Erythroblast (primary cell): ENCODE measurements around the gene ZMIZ1.

Experiments used
- DNase-seq, 2 experiments: peaks; one replicate each; lab custom pipeline; 2025; lab: John Stamatoyannopoulos, UW
- GATA1 ChIP-seq: IDR thresholded peaks from 2 replicates; pipeline ENCODE4 v1.6.1; 2011; ENCODE audit warnings: low read depth, mild to moderate bottlenecking, control low read depth, low read length, moderate library complexity
- POLR2A ChIP-seq: IDR thresholded peaks from 2 replicates; pipeline ENCODE4 v1.6.1; 2011; ENCODE audit warnings: mild to moderate bottlenecking, low read length

ZMIZ1 gene

DNA sequence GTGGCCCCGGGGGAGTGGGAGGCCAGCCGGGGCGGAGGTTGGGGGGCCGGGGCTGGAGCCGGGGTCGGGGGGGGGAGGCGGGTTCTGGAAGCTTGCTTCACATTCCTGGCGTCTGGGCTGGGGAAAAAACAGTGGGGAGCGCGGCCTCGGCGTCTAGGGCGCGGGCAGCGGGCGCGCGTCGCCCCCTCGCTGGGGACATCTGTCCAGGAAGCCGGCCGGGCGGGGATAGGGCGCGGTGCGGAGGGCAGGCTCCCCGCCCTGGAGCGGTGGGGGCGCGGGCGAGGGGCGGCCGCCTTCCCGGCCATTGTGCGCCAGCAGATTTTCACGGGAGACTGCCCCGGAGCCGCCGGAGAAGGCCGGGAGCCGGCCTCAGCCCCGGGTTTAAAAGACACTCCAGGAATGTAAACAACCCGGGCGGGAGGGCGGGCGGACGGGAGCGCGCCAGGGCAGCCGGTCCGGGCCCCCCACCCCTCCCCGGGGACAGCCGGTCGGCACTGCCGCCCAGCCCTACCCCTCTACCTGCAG lies 1.4 kb downstream of the ZMIZ1 start:
- TF ChIP-seq GATA1 (no peak), POLR2A (no peak)
- DNase-seq = peak; percentile 45 to 64

DNA sequence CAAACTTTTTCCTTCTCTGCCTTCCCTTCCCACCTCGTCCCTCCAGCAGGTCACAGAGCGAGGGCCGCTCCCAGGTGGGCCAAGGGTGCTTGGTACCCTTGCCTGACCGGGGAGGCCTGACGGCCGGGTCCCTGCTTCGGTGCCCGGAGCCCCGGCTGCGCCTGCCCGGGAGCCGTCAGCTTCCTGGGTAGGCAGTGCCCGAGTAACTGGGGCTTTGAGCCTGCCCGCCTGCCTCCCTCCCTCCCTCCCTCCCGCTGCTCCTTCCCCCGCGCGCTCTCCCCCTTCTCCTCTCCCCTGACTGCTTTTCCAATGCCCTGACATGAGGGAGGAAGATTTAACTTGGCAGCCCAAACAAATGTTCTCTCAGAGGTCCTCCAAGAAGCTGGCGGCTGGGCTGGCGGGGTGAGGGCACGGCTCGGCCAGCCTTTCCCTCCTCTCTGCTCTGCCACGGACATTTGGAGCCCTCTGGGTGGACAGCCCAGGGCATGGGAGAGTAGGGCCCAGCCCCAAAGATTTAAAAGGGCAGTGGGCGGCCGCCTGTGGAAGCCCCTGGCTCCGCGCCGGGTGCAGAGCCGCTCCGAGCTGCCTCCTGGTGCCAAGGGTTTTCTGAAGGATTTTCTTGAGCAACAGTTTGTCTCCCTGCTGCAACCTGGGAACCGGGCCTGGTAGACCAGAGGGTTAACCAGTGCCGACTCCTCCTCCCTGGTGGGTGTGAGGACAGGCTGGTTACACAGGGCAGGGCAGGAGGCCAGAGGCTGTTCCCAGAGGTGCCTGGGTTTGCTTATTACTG lies 2.0 kb downstream of the ZMIZ1 start:
- TF ChIP-seq GATA1 (no peak), POLR2A (peak; percentile 45)
- peak; percentile 76 to 89 for DNase-seq

DNA sequence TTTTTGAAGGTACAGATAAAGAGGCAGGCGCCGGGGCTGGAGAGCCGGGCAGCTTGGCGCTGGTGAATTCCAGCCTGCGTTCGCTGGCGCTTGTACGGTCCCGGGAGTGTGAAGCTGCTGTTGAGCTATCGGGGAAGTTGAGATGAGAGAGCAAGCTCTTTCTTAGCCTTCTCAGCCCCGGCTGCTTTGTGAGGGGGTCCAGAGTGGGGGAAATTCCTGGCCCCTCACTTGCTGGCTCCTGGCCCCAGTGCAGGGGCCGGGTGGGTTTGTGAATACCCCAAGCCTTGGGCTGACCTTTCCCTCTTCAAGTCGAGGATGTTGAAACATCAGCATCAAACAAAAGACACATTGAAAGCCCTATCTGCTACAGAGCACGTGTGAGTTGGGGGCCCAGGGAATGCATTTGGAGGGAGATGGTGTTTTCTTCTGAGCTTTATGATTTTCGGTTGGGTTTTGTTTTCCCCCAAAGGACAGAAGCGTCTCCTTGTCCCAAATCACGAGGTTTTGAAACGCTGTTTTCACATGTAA lies 2.7 kb downstream of the ZMIZ1 start:
- no peak for TF ChIP-seq GATA1
- TF ChIP-seq POLR2A = no peak
- DNase-seq = peak in 1 of 2 experiments; percentile 32

DNA sequence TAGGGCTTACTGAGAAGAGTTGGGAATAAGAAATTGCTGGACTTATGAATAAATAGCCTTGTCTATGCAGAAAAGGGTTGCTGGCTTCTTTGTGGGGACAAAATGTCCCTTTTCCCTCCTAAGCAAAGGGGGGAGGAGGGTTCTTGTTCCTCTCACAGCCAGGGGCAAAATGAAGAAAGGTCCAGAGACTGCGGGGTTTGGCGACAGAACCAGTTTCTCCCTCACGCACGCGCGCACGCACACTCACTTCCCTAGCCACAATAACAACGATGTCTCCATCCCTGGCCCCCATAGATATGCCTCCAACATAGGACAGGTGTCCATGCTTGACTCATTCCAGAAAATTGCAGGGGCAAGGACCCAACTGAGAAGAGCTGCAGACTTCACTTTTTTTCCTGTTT lies 3.3 kb downstream of the ZMIZ1 start:
- TF ChIP-seq GATA1 (no peak), POLR2A (no peak)

GRCh38 chr10:79072994-79073645 lies 4.4 kb downstream of the ZMIZ1 start:
- no peak for TF ChIP-seq POLR2A
- no peak for TF ChIP-seq GATA1
- DNase-seq = peak; percentile 21 to 26

More for the DNA sequence above, 3.3 kb downstream of the ZMIZ1 start:
- no peak for DNase-seq

DNA sequence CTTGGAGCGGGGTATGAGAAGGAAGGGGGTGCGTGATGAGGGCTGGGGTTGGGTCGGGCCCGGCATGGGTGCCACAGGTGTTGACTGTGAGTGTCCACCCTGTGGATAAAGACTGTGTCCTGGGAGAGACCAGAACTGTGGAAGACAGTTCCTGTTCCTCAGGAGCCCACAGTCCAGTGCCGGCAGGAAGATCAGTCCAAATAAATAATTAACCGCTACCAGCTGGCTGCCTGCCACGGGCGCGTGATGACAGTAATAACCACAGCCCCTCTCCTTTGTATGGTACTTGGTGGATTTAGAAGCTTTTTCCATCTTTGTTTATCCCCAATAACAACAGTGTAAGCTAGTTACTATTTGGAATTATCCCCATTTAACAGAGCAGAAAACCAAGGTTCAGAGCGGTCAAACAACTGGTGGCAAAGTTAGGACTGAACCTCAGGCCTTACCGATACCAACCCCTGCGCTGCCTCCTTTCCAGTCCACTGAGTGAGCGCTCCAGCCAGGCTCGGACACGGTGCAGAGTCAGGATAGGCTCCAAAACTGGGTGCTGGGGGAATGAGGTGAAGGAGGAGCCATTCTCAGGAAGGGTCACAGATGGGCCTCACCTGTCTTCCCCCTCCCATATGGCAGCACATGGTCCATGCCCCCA lies 5.1 kb downstream of the ZMIZ1 start:
- no peak for DNase-seq
- no peak for TF ChIP-seq GATA1
- no peak for TF ChIP-seq POLR2A

DNA sequence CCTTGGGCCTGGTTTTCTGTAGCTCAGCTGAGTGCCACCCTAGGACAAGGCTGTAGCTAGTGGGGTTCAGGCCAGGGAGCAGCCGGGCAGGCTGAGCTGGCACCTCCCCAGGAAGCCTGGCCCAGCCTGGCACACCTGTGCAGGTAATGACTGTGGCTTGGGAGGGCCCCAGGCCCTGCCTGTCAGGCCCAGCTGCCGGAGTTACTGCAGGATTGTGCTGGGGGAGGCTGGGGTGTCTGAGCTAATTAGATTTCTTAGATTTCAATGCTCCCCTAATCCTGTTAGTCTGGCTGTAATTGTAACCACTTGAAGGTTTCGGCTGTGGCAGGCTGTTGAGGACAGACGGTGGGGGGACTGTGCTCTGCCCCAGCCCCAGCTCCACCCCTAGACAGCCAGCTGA lies 6.0 kb downstream of the ZMIZ1 start:
- TF ChIP-seq POLR2A = no peak
- TF ChIP-seq GATA1 = no peak
- no peak for DNase-seq

- DNase-seq = no peak
- TF ChIP-seq GATA1 = no peak
- TF ChIP-seq POLR2A = no peak
These were observed 6.7 kb downstream of the ZMIZ1 start for GRCh38 chr10:79075418-79075817.

- no peak for TF ChIP-seq GATA1
- no peak for TF ChIP-seq POLR2A
- DNase-seq = no peak
These were observed 8.9 kb downstream of the ZMIZ1 start for GRCh38 chr10:79077488-79078173.

DNA sequence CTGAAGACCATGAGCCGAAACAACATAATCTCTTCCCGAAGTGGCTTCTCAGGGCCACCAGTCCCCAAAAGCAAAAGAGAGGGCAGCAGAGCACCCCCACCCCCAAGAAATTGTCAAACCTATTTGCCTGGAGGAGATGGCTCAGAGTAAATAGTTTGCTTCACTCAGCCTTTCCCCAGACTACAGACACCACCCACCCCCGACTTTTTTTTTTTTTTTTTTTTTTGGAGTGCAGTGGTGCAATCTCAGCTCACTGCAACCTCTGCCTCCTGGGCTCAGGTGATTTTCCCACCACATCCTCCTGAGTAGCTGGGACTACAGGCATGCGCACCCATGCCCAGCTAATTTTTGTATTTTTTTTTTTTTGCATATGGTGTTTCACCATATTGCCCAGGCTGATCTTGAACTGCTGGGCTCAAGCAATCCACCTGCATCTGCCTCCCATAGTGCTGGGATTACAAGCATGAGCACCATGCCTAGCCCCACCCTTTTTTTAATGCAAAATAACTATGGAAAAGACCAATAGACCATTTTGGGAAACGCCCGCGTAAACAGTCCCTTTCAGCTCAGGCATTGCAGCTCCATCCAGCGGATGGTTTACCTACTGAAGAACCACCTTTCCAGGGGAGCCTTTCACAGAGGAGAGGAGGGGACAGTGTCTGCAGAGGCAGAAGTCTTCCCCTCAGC lies 9.7 kb downstream of the ZMIZ1 start:
- DNase-seq = no peak
- no peak for TF ChIP-seq POLR2A
- TF ChIP-seq GATA1 = no peak

- DNase-seq = no peak
- TF ChIP-seq GATA1 (no peak), POLR2A (no peak)
These were observed 10.3 kb downstream of the ZMIZ1 start for GRCh38 chr10:79079054-79079397.

DNA sequence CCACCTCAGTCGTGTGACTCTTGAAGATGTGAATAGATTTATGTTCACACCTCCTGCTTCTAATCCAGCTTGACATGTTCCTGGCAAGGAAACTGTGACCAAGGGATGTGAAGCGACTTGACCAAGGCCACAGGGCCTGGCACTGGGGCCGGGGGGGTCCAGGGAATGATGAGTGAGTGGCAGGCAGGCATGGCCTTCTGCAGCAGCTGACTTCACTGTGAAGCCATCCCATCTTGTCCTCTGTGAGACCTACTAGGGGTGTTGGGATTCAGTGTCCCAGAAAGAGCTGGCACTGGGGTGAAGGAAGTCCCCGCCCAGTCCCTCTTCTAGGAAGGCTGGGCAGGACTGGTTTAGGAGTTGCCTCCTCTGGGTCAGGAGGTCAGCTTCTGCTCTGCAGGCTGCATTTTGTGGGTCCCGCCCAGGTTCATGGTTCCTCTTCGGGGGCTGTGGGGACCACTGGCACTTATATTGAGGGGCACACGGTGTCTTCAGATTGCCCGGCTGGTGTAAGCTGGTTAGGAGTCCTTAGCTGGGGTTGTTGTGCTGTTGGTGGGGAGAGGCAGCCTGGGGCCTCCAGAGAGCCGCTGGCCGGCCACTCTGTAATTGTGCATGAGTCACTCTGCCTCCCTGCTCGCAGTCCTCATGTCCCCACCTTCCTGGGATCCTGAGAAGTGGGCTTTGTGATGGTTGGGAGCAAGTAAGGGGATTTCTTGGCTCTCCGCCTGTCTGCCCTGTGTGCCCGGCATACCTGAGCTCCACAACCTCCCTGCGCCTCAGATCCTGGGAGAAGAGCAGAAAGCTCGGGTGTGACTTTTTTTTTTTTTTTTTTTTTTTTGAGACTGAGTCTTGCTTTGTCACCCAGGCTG lies 11.0 kb downstream of the ZMIZ1 start:
- peak in 1 of 2 experiments; percentile 23 for DNase-seq
- TF ChIP-seq GATA1 = no peak
- no peak for TF ChIP-seq POLR2A
